Caco-2 (cell line): ENCODE measurements around the gene PPP2R3C. TPM values are rescaled to one million over a fixed set of nuclear protein-coding genes. Genes with fewer than 3 reads are reported as not detected.

ENCODE experiments used
- BruUV-seq: library from RNA; stranded (reverse); fragments of 400-500 nt; replicated peaks from 2 replicates; lab custom pipeline; 2021; lab: Mats Ljungman, UMichigan
- CTCF ChIA-PET: fragments of 300-600 bp; sonication (Branson Sonifier 250); formaldehyde crosslinking; loops from one replicate; lab custom pipeline; 2022; ENCODE audit warnings: antibody characterized with exemption; lab: Charles Lee
- POLR2A ChIA-PET: fragments of 300-600 bp; sonication (Branson Sonifier 250); formaldehyde crosslinking; loops from one replicate; lab custom pipeline; 2022; ENCODE audit warnings: antibody characterized with exemption; lab: Charles Lee
- DNase-seq, 2 experiments: peaks; one replicate each; pipeline versions ENCODE4 v3.0.0 to v3.0.0-alpha.2; 2020 to 2022
- H3K27me3 ChIP-seq: replicated peaks from 2 replicates; pipeline ENCODE4 v1.6.0; 2011; ENCODE audit warnings: low read length; ENCODE audit not compliant: control insufficient read depth, insufficient read depth
- H3K36me3 ChIP-seq: 2 replicates; pipeline ENCODE4 v1.5.1; 2011; ENCODE audit warnings: low read length; ENCODE audit not compliant: control insufficient read depth, insufficient read depth
- H3K4me1 ChIP-seq: fragments of 250-450 bp; sonication (Bioruptor Pico); 2 replicates; pipeline ENCODE4 v1.5.1; 2020; ENCODE audit warnings: mild to moderate bottlenecking
- H3K4me3 ChIP-seq: 2 replicates; pipeline ENCODE4 v1.5.1; 2011; ENCODE audit warnings: low read depth, mild to moderate bottlenecking, control low read depth, low read length
- H3K9me3 ChIP-seq: fragments of 250-450 bp; sonication (Bioruptor Pico); 2 replicates; pipeline ENCODE4 v1.5.1; 2020; ENCODE audit warnings: mild to moderate bottlenecking, moderate library complexity
- H3K27ac Mint-ChIP-seq: one replicate; pipeline ENCODE4 v1.8.0; 2022; ENCODE audit warnings: mixed read lengths; ENCODE audit not compliant: unreplicated experiment
- H3K27me3 Mint-ChIP-seq: one replicate; pipeline ENCODE4 v1.8.0; 2022; ENCODE audit warnings: mixed read lengths; ENCODE audit not compliant: insufficient read depth, unreplicated experiment
- H3K36me3 Mint-ChIP-seq: one replicate; pipeline ENCODE4 v1.8.0; 2022; ENCODE audit warnings: mild to moderate bottlenecking, mixed read lengths; ENCODE audit not compliant: insufficient read depth, unreplicated experiment
- H3K4me1 Mint-ChIP-seq: one replicate; pipeline ENCODE4 v1.8.0; 2022; ENCODE audit warnings: low read depth, mixed read lengths; ENCODE audit not compliant: unreplicated experiment
- H3K4me3 Mint-ChIP-seq: one replicate; pipeline ENCODE4 v1.8.0; 2022; ENCODE audit warnings: mild to moderate bottlenecking, moderate library complexity, mixed read lengths; ENCODE audit not compliant: unreplicated experiment
- H3K9me3 Mint-ChIP-seq: one replicate; pipeline ENCODE4 v1.8.0; 2022; ENCODE audit warnings: mixed read lengths; ENCODE audit not compliant: unreplicated experiment
- intact Hi-C: fragments of 100-400 bp; cut with micrococcal nuclease; formaldehyde crosslinking; loops from one replicate; pipeline ENCODE4 v1.10.0; 2022; ENCODE audit not compliant: unreplicated experiment
- total RNA-seq: library from RNA; stranded (reverse); gene quantifications from 2 replicates; pipeline ENCODE4 v1.2.3, GENCODE V29; 2022
- TF ChIP-seq, protein P1 (sequence below), 2 experiments: fragments of 200-600 bp in 1 of 2; IDR thresholded peaks; 1 replicate in 1 of 2; 2 replicates in 1 of 2; pipeline versions ENCODE4 v1.5.1 to v1.8.0; 2011 to 2022; ENCODE audit warnings: antibody characterized with exemption in 1 of 2, control low read depth in 1 of 2, inconsistent platforms in 1 of 2, low read depth in 1 of 2, low read length in 1 of 2, mild to moderate bottlenecking in 1 of 2, moderate library complexity in 1 of 2; ENCODE audit not compliant: insufficient read depth in 1 of 2, severe bottlenecking in 1 of 2, unreplicated experiment in 1 of 2

Gene PPP2R3C
- total RNA-seq, 1 experiment from 2014 or later, result 23.3 TPM

- no peaks in the 10 kb centered on the region for H3K4me1 ChIP-seq
- intact Hi-C loops, result loop anchor here (1.0 kb wide), 1 partner anchor 272 kb away; no protein-coding TSS in a partner anchor
- no peak overlapping the region for H3K4me3 Mint-ChIP-seq
- ChIA-PET POLR2A (no interaction called here), CTCF (interaction anchor here (0.6 kb wide), 1 partner anchor 150 kb away, joined by 3 read pairs; no protein-coding TSS in a partner anchor)
- no peaks in the 10 kb centered on the region for H3K9me3 ChIP-seq
- TF ChIP-seq, protein P1, sequence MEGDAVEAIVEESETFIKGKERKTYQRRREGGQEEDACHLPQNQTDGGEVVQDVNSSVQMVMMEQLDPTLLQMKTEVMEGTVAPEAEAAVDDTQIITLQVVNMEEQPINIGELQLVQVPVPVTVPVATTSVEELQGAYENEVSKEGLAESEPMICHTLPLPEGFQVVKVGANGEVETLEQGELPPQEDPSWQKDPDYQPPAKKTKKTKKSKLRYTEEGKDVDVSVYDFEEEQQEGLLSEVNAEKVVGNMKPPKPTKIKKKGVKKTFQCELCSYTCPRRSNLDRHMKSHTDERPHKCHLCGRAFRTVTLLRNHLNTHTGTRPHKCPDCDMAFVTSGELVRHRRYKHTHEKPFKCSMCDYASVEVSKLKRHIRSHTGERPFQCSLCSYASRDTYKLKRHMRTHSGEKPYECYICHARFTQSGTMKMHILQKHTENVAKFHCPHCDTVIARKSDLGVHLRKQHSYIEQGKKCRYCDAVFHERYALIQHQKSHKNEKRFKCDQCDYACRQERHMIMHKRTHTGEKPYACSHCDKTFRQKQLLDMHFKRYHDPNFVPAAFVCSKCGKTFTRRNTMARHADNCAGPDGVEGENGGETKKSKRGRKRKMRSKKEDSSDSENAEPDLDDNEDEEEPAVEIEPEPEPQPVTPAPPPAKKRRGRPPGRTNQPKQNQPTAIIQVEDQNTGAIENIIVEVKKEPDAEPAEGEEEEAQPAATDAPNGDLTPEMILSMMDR (IDR thresholded peaks at IDR 0.05; ENCODE audit: insufficient read depth in 1 of 2, low read depth in 1 of 2, low read length in 1 of 2, severe bottlenecking in 1 of 2, unreplicated experiment in 1 of 2), result no peak
- H3K27me3 ChIP-seq, result no peaks in the 10 kb centered on the region
- no peak overlapping the region for H3K27ac Mint-ChIP-seq
- H3K4me3 ChIP-seq, result no peak overlapping the region
- no peaks in the 10 kb centered on the region for H3K27me3 Mint-ChIP-seq
- no peaks in the 10 kb centered on the region for H3K36me3 ChIP-seq
- H3K4me1 Mint-ChIP-seq, result no peaks in the 10 kb centered on the region
- no peak for DNase-seq
- H3K9me3 Mint-ChIP-seq, result no peaks in the 10 kb centered on the region
- BruUV-seq, result no TSS peak
- H3K36me3 Mint-ChIP-seq, result peaks cover 2% of the 10 kb centered on the region
Observed at GRCh38 chr14:35140718-35141581, 19.2 kb upstream of the PPP2R3C start.

DNA sequence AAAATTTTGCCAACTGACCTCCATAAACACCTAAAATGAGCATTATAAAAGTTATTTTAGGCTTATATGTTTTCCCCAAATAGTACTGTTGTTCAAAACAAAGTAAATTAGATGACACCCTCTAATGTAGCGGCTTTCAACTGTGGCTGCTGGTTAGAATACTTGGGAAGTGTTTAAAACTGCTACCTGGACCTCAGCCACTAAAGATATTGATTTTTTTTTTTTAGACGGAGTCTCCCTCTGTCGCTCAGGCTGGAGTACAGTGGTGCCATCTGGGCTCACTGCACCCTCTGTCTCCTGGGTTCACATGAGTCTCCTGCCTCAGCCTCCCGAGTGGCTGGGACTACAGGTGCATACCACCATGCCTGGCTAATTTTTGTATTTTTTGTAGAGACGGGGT lies 16.8 kb upstream of the PPP2R3C start:
- BruUV-seq, result no TSS peak
- no peaks in the 10 kb centered on the region for H3K4me1 ChIP-seq
- Mint-ChIP-seq H3K27me3 (no peaks in the 10 kb centered on the region), H3K9me3 (no peaks in the 10 kb centered on the region), H3K4me1 (no peaks in the 10 kb centered on the region), H3K4me3 (no peak overlapping the region), H3K36me3 (peaks cover 13% of the 10 kb centered on the region), H3K27ac (no peak overlapping the region)
- H3K9me3 ChIP-seq, result no peaks in the 10 kb centered on the region
- H3K27me3 ChIP-seq, result no peaks in the 10 kb centered on the region
- CTCF ChIA-PET, result no interaction called here
- intact Hi-C loops, result no loop called here
- H3K36me3 ChIP-seq, result no peaks in the 10 kb centered on the region
- TF ChIP-seq, protein P1 (IDR thresholded peaks at IDR 0.05; ENCODE audit: insufficient read depth in 1 of 2, low read depth in 1 of 2, low read length in 1 of 2, severe bottlenecking in 1 of 2, unreplicated experiment in 1 of 2), result no peak
- POLR2A ChIA-PET, result no interaction called here
- H3K4me3 ChIP-seq, result no peak overlapping the region
- no peak for DNase-seq

DNA sequence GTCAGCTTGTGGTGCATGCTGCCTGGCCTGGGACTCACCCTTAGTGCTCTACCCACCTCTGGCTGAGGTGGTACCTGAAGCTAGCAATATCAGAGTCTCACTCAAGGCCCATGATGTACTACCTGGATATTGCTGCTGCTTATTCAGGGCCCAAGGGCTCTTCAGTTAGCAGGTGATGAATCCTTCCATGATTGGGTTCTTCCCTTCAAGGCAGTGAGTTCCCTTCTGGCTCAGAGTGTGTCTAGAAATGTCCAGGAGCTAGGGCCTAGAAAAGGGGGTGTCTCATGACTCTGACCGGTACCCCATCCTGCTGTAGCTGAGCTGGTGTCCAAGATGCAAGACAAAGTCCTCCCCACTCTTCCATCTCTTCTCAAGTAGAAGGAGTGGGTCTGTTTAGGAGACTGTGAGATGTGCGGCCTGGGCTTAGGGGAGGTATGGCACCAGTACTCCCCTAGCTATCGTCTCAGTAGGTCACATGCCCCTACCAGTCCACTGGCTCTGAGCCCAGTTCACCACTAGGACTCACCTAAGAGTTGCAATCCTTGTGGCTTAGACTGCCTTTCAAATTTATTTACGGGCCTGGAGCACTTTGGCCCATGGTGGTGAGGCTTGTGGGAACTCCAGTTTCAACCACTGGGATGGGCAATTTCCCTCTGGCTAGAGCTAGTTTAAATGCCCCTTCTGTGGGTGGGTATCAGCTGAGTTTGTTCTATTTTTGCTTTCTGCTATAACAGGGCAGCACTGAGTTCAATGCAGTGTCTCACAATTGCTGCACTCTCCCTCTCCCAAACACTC lies 12.7 kb upstream of the PPP2R3C start:
- Mint-ChIP-seq H3K9me3 (no peaks in the 10 kb centered on the region), H3K27ac (no peak overlapping the region)
- intact Hi-C loops, result no loop called here

More for the DNA sequence above, 12.7 kb upstream of the PPP2R3C start:
- no peaks in the 10 kb centered on the region for H3K27me3 Mint-ChIP-seq
- no peaks in the 10 kb centered on the region for H3K4me1 ChIP-seq
- H3K4me3 ChIP-seq, result no peak overlapping the region
- no peaks in the 10 kb centered on the region for H3K4me1 Mint-ChIP-seq
- no peaks in the 10 kb centered on the region for H3K36me3 ChIP-seq
- no peaks in the 10 kb centered on the region for H3K9me3 ChIP-seq
- ChIA-PET POLR2A (interaction anchor here (0.6 kb wide), 1 partner anchor 12 kb away, joined by 3 read pairs; no protein-coding TSS in a partner anchor), CTCF (interaction anchor here (0.6 kb wide), 1 partner anchor 175 kb away, joined by 3 read pairs; no protein-coding TSS in a partner anchor)
- H3K36me3 Mint-ChIP-seq, result peaks cover 36% of the 10 kb centered on the region
- no peaks in the 10 kb centered on the region for H3K27me3 ChIP-seq
- no peak for DNase-seq
- no peak overlapping the region for H3K4me3 Mint-ChIP-seq
- no TSS peak for BruUV-seq
- TF ChIP-seq, protein P1 (IDR thresholded peaks at IDR 0.05; ENCODE audit: insufficient read depth in 1 of 2, low read depth in 1 of 2, low read length in 1 of 2, severe bottlenecking in 1 of 2, unreplicated experiment in 1 of 2), result no peak
